ENCODE data around the gene CALML6. TPM values are rescaled to one million over a fixed set of nuclear protein-coding genes. Genes with fewer than 3 reads are reported as not detected.

Gene CALML6
- total RNA-seq, 1 experiment from 2014 or later = 1.5 TPM

- TF ChIP-seq REST (IDR thresholded peaks at IDR 0.05; ENCODE audit: insufficient read depth in 1 of 2, low read depth in 2 of 2, low read length in 1 of 2) (no peak), POLR2AphosphoS5 (IDR thresholded peaks at IDR 0.05; ENCODE audit: low read depth, low read length) (no peak), TCF7L2 (IDR thresholded peaks at IDR 0.05; ENCODE audit: low read depth, low read length) (no peak), SIN3A (IDR thresholded peaks at IDR 0.05; ENCODE audit: borderline replicate concordance, insufficient read depth, low read depth, low read length) (no peak), CTCF (IDR thresholded peaks at IDR 0.05) (no peak)
- DNase-seq (ENCODE audit: low read depth, low spot score) = no peak
- Histone ChIP-seq H3K9me3 (ENCODE audit: control insufficient read depth, insufficient read depth, low read depth, low read length) (no peaks in the 10 kb centered on the region), H3K27me3 (ENCODE audit: control insufficient read depth, insufficient read depth, low read length) (no peaks in the 10 kb centered on the region), H3K4me1 (ENCODE audit: control insufficient read depth, insufficient read depth, low read length) (peaks cover 6% of the 10 kb centered on the region), H3K36me3 (ENCODE audit: control insufficient read depth, insufficient read depth, low read length) (no peaks in the 10 kb centered on the region), H3K27ac (ENCODE audit: low read length) (no peak overlapping the region), H3K4me3 (ENCODE audit: low read depth in 2 of 2, low read length in 2 of 2) (no peak overlapping the region)
- POLR2A ChIA-PET = no interaction called here
- BruUV-seq (replicated peaks) = no TSS peak
- in situ Hi-C loops (cut with HindIII; ENCODE audit: low pct_unique_long_range_greater_than_20kb, low sequenced_read_pairs) (no loop called here), intact Hi-C loops (cut with micrococcal nuclease; ENCODE audit: unreplicated experiment) (no loop called here)
- CTCF ChIA-PET = no interaction called here
- ATAC-seq = no peak
These were observed 45.6 kb upstream of the CALML6 start for GRCh38 chr1:1869469-1869868.

GRCh38 chr1:1872329-1872994, 42.6 kb upstream of the CALML6 start:
- H3K9me3 ChIP-seq (ENCODE audit: control insufficient read depth, insufficient read depth, low read depth, low read length) = no peaks in the 10 kb centered on the region
- no peaks in the 10 kb centered on the region for H3K27me3 ChIP-seq (ENCODE audit: control insufficient read depth, insufficient read depth, low read length)
- H3K4me3 ChIP-seq (ENCODE audit: low read depth in 2 of 2, low read length in 2 of 2) = no peak overlapping the region
- no peak for ATAC-seq
- POLR2A ChIA-PET = no interaction called here
- CTCF ChIA-PET = no interaction called here
- BruUV-seq (replicated peaks) = no TSS peak
- no peaks in the 10 kb centered on the region for H3K36me3 ChIP-seq (ENCODE audit: control insufficient read depth, insufficient read depth, low read length)
- TF ChIP-seq REST (IDR thresholded peaks at IDR 0.05; ENCODE audit: insufficient read depth in 1 of 2, low read depth in 2 of 2, low read length in 1 of 2) (no peak), CTCF (IDR thresholded peaks at IDR 0.05) (no peak), POLR2AphosphoS5 (IDR thresholded peaks at IDR 0.05; ENCODE audit: low read depth, low read length) (no peak), TCF7L2 (IDR thresholded peaks at IDR 0.05; ENCODE audit: low read depth, low read length) (no peak), SIN3A (IDR thresholded peaks at IDR 0.05; ENCODE audit: borderline replicate concordance, insufficient read depth, low read depth, low read length) (no peak)
- intact Hi-C loops (cut with micrococcal nuclease; ENCODE audit: unreplicated experiment) = no loop called here
- no peak for DNase-seq (ENCODE audit: low read depth, low spot score)
- H3K4me1 ChIP-seq (ENCODE audit: control insufficient read depth, insufficient read depth, low read length) = peaks cover 6% of the 10 kb centered on the region
- in situ Hi-C loops (cut with HindIII; ENCODE audit: low pct_unique_long_range_greater_than_20kb, low sequenced_read_pairs) = no loop called here
- no peak overlapping the region for H3K27ac ChIP-seq (ENCODE audit: low read length)
